H4 (cell line): ENCODE results near the gene PPM1H. TPM values are rescaled to one million over a fixed set of nuclear protein-coding genes. Genes with fewer than 3 reads are reported as not detected.

ENCODE experiments used
- DNase-seq: peaks from one replicate; pipeline ENCODE4 v3.0.0-alpha.2; 2015; ENCODE audit warnings: low spot score
- total RNA-seq: library from RNA; depleted of rRNA; stranded (reverse); fragments of >200 nt; shearing (Covaris generic); gene quantifications from 2 replicates; pipeline ENCODE4 v1.2.3, GENCODE V29; 2014

Gene PPM1H
- total RNA-seq, 1 experiment from 2014 or later = 2.9 TPM

GRCh38 chr12:62649412-62650138 lies 285.4 kb downstream of the PPM1H start:
- no peak for DNase-seq

GRCh38 chr12:62647586-62647985 lies 287.4 kb downstream of the PPM1H start:
- DNase-seq = no peak

DNA sequence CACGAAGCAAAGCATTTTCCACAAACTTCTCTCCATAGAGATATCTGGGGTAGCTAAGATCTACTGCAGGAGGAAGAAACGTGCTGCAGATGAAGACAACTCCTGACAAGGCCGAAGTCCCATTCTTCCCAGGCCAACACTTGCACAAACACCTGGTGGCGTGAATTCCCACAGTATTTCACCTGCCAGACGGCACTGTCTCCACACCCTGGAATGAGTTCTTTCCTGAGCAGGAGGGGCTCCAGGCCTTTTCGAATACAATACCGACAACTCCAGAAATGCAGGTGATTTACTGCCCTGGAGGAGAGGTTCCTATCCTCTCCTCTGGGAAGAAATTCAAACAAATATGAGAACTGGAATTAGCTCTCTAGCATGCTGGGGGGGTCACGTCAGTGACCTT lies 288.4 kb downstream of the PPM1H start:
- no peak for DNase-seq

DNA sequence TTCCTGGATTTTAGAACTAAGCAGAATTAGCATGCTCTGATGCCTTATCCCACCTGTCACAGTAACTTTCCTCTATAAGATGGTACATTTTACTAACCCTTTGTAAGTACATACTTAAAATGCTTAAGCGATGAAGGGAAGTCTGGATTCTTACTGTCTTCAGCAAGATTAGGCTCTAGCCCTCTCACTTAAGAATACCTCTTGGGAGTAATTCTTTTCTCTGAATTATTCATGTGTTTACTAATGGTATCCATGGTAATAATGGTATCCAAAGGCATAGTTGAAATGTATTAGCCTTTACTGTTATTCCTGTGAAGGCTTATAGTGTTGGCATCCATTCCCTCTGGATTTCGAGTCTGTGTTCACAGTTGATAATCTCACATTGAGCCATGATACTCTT lies 291.5 kb downstream of the PPM1H start:
- no peak for DNase-seq

- DNase-seq = no peak
These were observed 292.5 kb downstream of the PPM1H start for GRCh38 chr12:62642486-62642885.

DNA sequence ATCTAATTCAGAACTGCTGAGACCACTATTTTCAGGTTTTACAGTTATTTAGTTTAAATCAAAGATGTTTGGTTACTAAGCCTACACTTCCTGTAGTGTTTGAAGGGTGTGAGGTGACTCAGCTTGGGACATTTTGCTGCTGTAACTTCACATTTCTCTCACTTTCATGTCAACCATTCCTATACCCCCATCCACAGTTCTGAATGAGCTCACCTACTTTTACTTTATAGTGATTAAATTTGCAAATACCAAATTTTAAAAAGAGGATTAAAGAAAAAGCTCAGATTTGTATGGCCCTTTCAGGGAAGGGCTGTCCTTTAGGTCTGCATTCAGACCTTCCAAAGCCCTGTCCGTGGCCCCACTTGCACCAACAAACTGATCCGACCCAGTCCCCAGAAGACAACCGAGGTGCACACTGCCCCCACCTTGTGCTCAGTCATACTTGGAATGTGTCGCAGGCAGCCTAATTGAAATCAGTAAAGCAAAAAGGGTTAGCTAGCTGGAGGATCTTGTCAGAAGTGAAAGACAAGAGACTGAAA lies 294.0 kb downstream of the PPM1H start:
- DNase-seq = peak; percentile 22

DNA sequence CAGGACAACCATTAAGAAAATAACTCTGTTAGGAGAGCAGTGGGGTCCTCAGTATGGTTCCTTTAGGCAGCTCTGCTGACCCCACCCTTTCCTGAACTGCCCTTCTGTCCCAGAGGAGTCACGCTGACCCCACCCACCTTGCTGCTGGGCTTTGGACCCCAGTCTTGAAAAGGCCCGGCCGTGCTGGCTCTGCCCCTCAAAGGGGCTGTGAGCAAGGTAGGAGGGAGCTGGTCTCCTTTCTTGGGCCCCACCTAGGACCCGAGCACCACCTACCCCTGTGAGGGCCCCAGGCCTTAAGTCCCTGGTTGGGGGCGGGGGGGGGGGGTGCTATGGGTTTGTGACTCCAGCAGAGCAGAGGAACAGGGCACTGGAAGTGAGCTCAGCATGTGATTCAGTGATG lies 297.3 kb downstream of the PPM1H start:
- no peak for DNase-seq

- DNase-seq = no peak
These were observed 299.3 kb downstream of the PPM1H start for GRCh38 chr12:62635649-62636048.

DNA sequence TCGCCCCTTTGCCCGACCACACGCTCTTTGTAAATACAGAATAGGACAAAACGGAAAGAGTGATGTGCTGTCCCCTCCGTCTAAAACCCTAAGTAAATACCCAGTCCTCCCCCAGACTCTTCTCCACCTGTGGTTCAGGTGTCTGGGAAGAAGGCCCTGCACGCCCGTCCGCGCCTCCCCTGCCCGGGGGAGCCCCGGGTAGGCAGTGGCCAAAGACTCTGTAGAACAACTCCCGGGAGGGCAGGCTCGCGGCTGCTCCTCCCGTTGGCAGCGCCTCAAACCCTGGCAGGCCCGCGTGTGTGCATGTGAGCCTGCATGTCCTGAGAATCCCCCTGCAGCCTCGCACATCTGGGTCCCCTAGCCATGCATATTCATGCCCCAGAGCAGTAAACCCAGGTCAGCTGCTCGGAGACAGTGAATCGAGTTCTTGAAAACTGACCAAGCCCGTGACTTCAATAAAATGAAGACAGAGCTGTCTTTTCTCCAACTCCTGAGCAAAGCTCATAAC lies 302.5 kb downstream of the PPM1H start:
- no peak for DNase-seq

GRCh38 chr12:62631471-62632410 lies 303.2 kb downstream of the PPM1H start:
- DNase-seq = peak; percentile 59

- DNase-seq = no peak
These were observed 304.8 kb downstream of the PPM1H start for GRCh38 chr12:62629971-62630739.

GRCh38 chr12:62629413-62629812 lies 305.5 kb downstream of the PPM1H start:
- DNase-seq = no peak

DNA sequence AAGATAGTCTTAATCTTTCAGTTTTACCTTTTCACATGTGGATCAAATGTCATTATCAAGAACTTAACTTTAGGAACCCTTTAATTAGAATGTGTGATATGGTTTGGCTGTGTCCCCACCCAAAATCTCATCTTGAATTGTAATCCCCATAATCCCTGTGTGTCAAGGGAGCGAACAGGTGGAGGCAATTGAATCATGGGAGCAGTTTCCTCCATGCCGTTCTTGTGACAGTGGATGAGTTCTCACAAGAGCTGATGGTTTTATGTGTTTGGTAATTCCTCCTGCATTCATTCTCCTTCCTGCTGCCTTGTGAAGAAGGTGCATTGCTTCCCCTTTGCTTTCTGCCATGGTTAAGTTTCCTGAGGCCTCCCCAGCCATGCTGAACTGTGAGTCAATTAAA lies 307.8 kb downstream of the PPM1H start:
- no peak for DNase-seq

DNA sequence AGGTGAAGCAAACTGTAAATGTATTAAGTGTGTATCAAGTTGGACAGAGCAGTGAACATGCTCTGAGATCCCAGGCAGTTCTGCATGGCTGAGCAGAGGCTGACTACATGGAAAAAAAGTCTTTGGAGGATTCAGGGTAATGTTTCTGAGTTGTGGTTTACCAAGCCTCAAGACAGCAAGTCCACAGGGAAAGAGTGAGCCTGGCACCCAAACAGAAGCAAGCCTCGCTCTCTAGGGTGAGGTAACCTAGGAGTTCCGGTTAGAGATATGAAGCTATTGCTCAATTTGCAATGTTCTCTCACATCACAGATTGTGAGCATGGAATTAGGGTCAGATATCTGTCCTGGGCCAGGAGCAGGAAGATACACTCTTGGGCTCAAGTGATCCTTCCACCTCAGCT lies 309.7 kb downstream of the PPM1H start:
- DNase-seq = peak; percentile 86

DNA sequence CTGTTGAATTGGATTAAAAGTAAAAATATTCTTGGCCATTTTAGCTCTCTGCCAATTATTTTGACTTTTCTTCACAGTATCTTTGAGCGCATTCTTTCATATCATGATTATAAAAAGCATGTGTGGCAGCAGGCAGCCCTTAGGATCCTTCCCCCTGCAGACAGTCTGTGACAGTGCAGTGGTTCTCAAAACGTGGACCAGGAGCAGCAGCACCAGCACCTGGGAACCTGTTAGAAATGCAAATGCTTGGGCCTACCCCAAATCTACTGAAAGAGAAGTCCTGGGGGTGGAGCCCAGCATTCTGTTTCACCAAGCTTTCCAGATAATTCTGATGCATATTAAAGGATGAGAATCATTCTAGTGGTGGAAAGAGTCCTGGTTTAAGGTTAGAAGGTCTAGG lies 312.8 kb downstream of the PPM1H start:
- no peak for DNase-seq

- no peak for DNase-seq
These were observed 313.8 kb downstream of the PPM1H start for GRCh38 chr12:62621101-62621638.

GRCh38 chr12:62618930-62619329 lies 316.0 kb downstream of the PPM1H start:
- no peak for DNase-seq

GRCh38 chr12:62618319-62618718 lies 316.6 kb downstream of the PPM1H start:
- DNase-seq = no peak

DNA sequence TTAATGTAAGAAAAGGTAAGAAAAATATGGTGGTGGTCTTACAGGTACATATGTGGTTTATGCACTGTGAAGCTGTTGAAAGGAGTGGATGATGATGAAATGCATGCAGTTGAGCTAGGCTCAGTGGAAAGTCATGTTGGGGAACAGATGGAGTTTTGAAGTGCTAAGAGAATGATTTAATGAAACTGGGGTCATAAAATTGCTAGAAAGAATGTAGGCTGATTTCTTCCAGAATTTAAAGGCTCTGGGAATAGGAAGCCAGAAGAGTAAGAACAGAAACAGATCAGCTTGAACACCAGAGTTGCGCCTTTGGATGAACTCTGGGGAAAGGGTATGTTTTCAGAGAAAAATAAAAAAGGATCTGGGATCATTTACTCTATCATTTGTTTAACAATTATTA lies 321.9 kb downstream of the PPM1H start:
- DNase-seq = no peak

- DNase-seq = no peak
These were observed 328.3 kb downstream of the PPM1H start for GRCh38 chr12:62606654-62607053.

- DNase-seq = no peak
These were observed 329.0 kb downstream of the PPM1H start for GRCh38 chr12:62605981-62606380.
